A549 (cell line): Measurements from ENCODE around the gene ALAD. TPM values are rescaled to one million over a fixed set of nuclear protein-coding genes. Genes with fewer than 3 reads are reported as not detected.

Experiments
- ATAC-seq, 2 experiments: fragments of 200-7000 bp in 1 of 2; fragments of >200 bp in 1 of 2; cut with Nextera tagmentation in 1 of 2; cut with Tn5 transposase in 1 of 2; 3 replicates each; pipeline versions ENCODE4 v1.8.0 to v1.9.1; 2018 to 2020; ENCODE audit warnings: mild to moderate bottlenecking in 1 of 2, moderate library complexity in 1 of 2
- CTCF ChIA-PET: fragments of 300-600 bp; sonication (Branson Sonifier 250); formaldehyde crosslinking; extraction: SDS; loops from one replicate; lab custom pipeline; 2021; ENCODE audit warnings: antibody characterized with exemption, inconsistent platforms; lab: Yijun Ruan, JAX
- POLR2A ChIA-PET: fragments of 350-600 bp; formaldehyde crosslinking; extraction: SDS; loops from one replicate; lab custom pipeline; 2021; ENCODE audit warnings: antibody characterized with exemption, inconsistent platforms; lab: Yijun Ruan, JAX
- DNase-seq, 2 experiments: peaks; one replicate each; pipeline versions ENCODE4 v3.0.0 to v3.0.0-alpha.2; 2011 to 2016; ENCODE audit warnings: low read depth in 1 of 2, low spot score in 1 of 2
- FAIRE-seq: peaks from 2 replicates; lab custom pipeline; 2011; peaks lifted over from hg19 to GRCh38; lab: Jason Lieb, UNC
- H3K27ac ChIP-seq, 2 experiments: fragments of >200 bp; sonication (Bioruptor Twin); formaldehyde crosslinking; 3 replicates each; pipeline ENCODE4 v1.5.1; 2016 to 2017
- H3K4me1 ChIP-seq: fragments of >200 bp; sonication (Bioruptor Twin); formaldehyde crosslinking; 3 replicates; pipeline ENCODE4 v1.6.1; 2016
- H3K4me2 ChIP-seq: fragments of >200 bp; sonication (Bioruptor Twin); formaldehyde crosslinking; 3 replicates; pipeline ENCODE4 v1.6.1; 2016
- H3K4me3 ChIP-seq: fragments of >200 bp; sonication (Bioruptor Twin); formaldehyde crosslinking; 3 replicates; pipeline ENCODE4 v1.5.1; 2016
- H3K9me3 ChIP-seq: fragments of >200 bp; sonication (Bioruptor Twin); formaldehyde crosslinking; 3 replicates; pipeline ENCODE4 v1.6.1; 2016
- BCL3 ChIP-seq: fragments of >200 bp; sonication (Bioruptor Twin); formaldehyde crosslinking; IDR thresholded peaks from 3 replicates; pipeline ENCODE4 v1.6.1; 2016
- BHLHE40 ChIP-seq: IDR thresholded peaks from 2 replicates; pipeline ENCODE4 v1.6.1; 2012; ENCODE audit warnings: low read depth, low read length, inconsistent platforms
- CEBPB ChIP-seq, 2 experiments: fragments of >200 bp in 1 of 2; sonication (Bioruptor Twin) in 1 of 2; formaldehyde crosslinking in 1 of 2; IDR thresholded peaks; 2 replicates each; pipeline ENCODE4 v1.6.1; 2012 to 2016
- EHF ChIP-seq: fragments of 250-450 bp; sonication (Bioruptor Pico); IDR thresholded peaks from 2 replicates; pipeline ENCODE4 v1.5.0; 2020; ENCODE audit warnings: mild to moderate bottlenecking
- EP300 ChIP-seq, 2 experiments: fragments of >200 bp; sonication (Bioruptor Twin); formaldehyde crosslinking; IDR thresholded peaks; 2 replicates in 1 of 2; 3 replicates in 1 of 2; pipeline ENCODE4 v1.6.1; 2016 to 2017
- FOSB ChIP-seq: fragments of 250-450 bp; sonication (Bioruptor Pico); IDR thresholded peaks from 2 replicates; pipeline ENCODE4 v1.5.0; 2020; ENCODE audit warnings: mild to moderate bottlenecking, moderate library complexity
- HES2 ChIP-seq: fragments of >200 bp; sonication (Bioruptor Twin); formaldehyde crosslinking; IDR thresholded peaks from 2 replicates; pipeline ENCODE4 v1.6.1; 2016
- HOXB5 ChIP-seq: fragments of 250-450 bp; sonication (Bioruptor Pico); IDR thresholded peaks from 2 replicates; pipeline ENCODE4 v1.5.0; 2020; ENCODE audit warnings: mild to moderate bottlenecking, moderate library complexity
- KDM5A ChIP-seq: fragments of 200-600 bp; sonication (generic); IDR thresholded peaks from 2 replicates; pipeline ENCODE4 v1.6.1; 2016; ENCODE audit warnings: antibody characterized with exemption, mild to moderate bottlenecking
- MAX ChIP-seq: IDR thresholded peaks from 2 replicates; pipeline ENCODE4 v1.6.1; 2012
- MYC ChIP-seq: IDR thresholded peaks from 2 replicates; pipeline ENCODE4 v1.6.1; 2012; ENCODE audit warnings: mild to moderate bottlenecking, inconsistent platforms, low read length, improper control_type of control experiment, borderline replicate concordance
- NFE2L2 ChIP-seq: fragments of 150-350 bp; conservative IDR thresholded peaks from 2 replicates; pipeline ENCODE4 v1.6.1; 2014; ENCODE audit warnings: low read length
- NR3C1 ChIP-seq: fragments of >200 bp; sonication (Bioruptor Twin); formaldehyde crosslinking; IDR thresholded peaks from 3 replicates; pipeline ENCODE4 v1.6.1; 2017
- RARB ChIP-seq: fragments of 250-450 bp; sonication (Bioruptor Pico); IDR thresholded peaks from 2 replicates; pipeline ENCODE4 v1.8.0; 2021; ENCODE audit warnings: mild to moderate bottlenecking, moderate library complexity
- REST ChIP-seq: fragments of 200-600 bp; sonication (generic); IDR thresholded peaks from 2 replicates; pipeline ENCODE4 v1.6.1; 2016; ENCODE audit warnings: antibody characterized with exemption, mild to moderate bottlenecking, moderate library complexity
- RFX5 ChIP-seq: fragments of 450-650 bp; IDR thresholded peaks from 2 replicates; pipeline ENCODE4 v1.7.1; 2014; ENCODE audit warnings: antibody characterized with exemption, mild to moderate bottlenecking, moderate library complexity
- RNF2 ChIP-seq: fragments of 200-600 bp; sonication (generic); IDR thresholded peaks from 2 replicates; pipeline ENCODE4 v1.6.1; 2016; ENCODE audit warnings: low read depth, mild to moderate bottlenecking, antibody characterized with exemption, moderate library complexity, borderline replicate concordance
- SMC3 ChIP-seq: fragments of >200 bp; sonication (Bioruptor Twin); formaldehyde crosslinking; IDR thresholded peaks from 3 replicates; pipeline ENCODE4 v1.6.1; 2018; ENCODE audit warnings: inconsistent platforms
- TFCP2L1 ChIP-seq: fragments of 250-450 bp; sonication (Bioruptor Pico); IDR thresholded peaks from 2 replicates; pipeline ENCODE4 v1.5.0; 2021; ENCODE audit warnings: mild to moderate bottlenecking
- TP53 ChIP-seq: fragments of 250-450 bp; sonication (Bioruptor Pico); IDR thresholded peaks from 2 replicates; pipeline ENCODE4 v1.5.0; 2021; ENCODE audit warnings: mild to moderate bottlenecking, moderate library complexity
- WGBS: methylation state at CpG from one replicate; pipeline ENCODE4 v1.1.6; 2017; ENCODE audit errors: missing lambda C conversion rate; 5-methylcytosine and 5-hydroxymethylcytosine counted together
- polyA plus RNA-seq, 4 experiments: library from polyadenylated mRNA; depleted of rRNA in 3 of 4; stranded (reverse); fragments of >200 nt; fragmentation: RNase III in 1 of 4; extraction: RNeasy Plus Mini Kit Qiagen cat#74134 plus additional on column Dnase treatment in 1 of 4; gene quantifications; 2 replicates in 3 of 4; 3 replicates in 1 of 4; pipeline ENCODE4 v1.2.3, GENCODE V29; 2011 to 2017
- TF ChIP-seq, protein P1 (sequence below): IDR thresholded peaks from 2 replicates; pipeline ENCODE4 v1.6.1; 2012
- TF ChIP-seq, protein P2 (sequence below): fragments of 250-450 bp; sonication (Bioruptor Pico); IDR thresholded peaks from 2 replicates; pipeline ENCODE4 v1.5.0; 2021; ENCODE audit warnings: mild to moderate bottlenecking, moderate library complexity, borderline replicate concordance
- TF ChIP-seq, protein P3 (sequence below): fragments of >200 bp; sonication (Bioruptor Twin); formaldehyde crosslinking; IDR thresholded peaks from 3 replicates; pipeline ENCODE4 v1.5.1; 2016

Gene ALAD
- polyA plus RNA-seq, 2 of the 4 experiments (the other 2 are of a cell fraction): 5.7 to 18.5 TPM

GRCh38 chr9:113373676-113374392 is 27.2 kb downstream of the ALAD start:
- FAIRE-seq: no peak
- H3K27ac ChIP-seq: no peak overlapping the region
- WGBS: 96% methylated on average over 21 of the region's 24 CpGs
- H3K4me3 ChIP-seq: no peak overlapping the region
- no peak for DNase-seq
- H3K4me1 ChIP-seq: peaks cover 4% of the 10 kb centered on the region; the same call in 2 of the 3 replicates
- no peaks in the 10 kb centered on the region for H3K9me3 ChIP-seq
- CTCF ChIA-PET: interaction anchor here (0.6 to 1.9 kb wide), 4 partner anchors 12 to 27 kb away, joined by 3 to 7 read pairs (median 4); partner anchors contain the start of gene ALAD
- POLR2A ChIA-PET: interaction anchor here (1.0 to 1.3 kb wide), 2 partner anchors 34 to 99 kb away, joined by 3 read pairs; partner anchors contain the start of genes CDC26, PRPF4 and WDR31
- H3K4me2 ChIP-seq: no peak overlapping the region
- ATAC-seq: no peak
- TF ChIP-seq, protein P1, sequence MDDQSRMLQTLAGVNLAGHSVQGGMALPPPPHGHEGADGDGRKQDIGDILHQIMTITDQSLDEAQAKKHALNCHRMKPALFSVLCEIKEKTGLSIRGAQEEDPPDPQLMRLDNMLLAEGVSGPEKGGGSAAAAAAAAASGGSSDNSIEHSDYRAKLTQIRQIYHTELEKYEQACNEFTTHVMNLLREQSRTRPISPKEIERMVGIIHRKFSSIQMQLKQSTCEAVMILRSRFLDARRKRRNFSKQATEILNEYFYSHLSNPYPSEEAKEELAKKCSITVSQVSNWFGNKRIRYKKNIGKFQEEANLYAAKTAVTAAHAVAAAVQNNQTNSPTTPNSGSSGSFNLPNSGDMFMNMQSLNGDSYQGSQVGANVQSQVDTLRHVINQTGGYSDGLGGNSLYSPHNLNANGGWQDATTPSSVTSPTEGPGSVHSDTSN: no peak
- TF ChIP-seq TP53 (CRISPR knock-in tag): no peak
- TF ChIP-seq NR3C1: no peak
- no peak for TF ChIP-seq CEBPB (IDR thresholded peaks at IDR 0.05)
- TF ChIP-seq RNF2: no peak
- no peak for TF ChIP-seq BHLHE40
- TF ChIP-seq, protein P2, sequence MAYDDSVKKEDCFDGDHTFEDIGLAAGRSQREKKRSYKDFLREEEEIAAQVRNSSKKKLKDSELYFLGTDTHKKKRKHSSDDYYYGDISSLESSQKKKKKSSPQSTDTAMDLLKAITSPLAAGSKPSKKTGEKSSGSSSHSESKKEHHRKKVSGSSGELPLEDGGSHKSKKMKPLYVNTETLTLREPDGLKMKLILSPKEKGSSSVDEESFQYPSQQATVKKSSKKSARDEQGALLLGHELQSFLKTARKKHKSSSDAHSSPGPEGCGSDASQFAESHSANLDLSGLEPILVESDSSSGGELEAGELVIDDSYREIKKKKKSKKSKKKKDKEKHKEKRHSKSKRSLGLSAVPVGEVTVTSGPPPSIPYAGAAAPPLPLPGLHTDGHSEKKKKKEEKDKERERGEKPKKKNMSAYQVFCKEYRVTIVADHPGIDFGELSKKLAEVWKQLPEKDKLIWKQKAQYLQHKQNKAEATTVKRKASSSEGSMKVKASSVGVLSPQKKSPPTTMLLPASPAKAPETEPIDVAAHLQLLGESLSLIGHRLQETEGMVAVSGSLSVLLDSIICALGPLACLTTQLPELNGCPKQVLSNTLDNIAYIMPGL: no peak
- no peak for TF ChIP-seq SMC3
- no peak for TF ChIP-seq EHF (CRISPR knock-in tag)
- no peak for TF ChIP-seq MAX
- TF ChIP-seq NFE2L2: no peak

GRCh38 chr9:113373256-113373655 is 27.8 kb downstream of the ALAD start:
- H3K27ac ChIP-seq: no peak overlapping the region

More at GRCh38 chr9:113373256-113373655, 27.8 kb downstream of the ALAD start:
- no peak overlapping the region for H3K4me2 ChIP-seq
- no peak overlapping the region for H3K4me3 ChIP-seq
- POLR2A ChIA-PET: no interaction called here
- H3K4me1 ChIP-seq: peaks cover 4% of the 10 kb centered on the region; the same call in 2 of the 3 replicates
- CTCF ChIA-PET: interaction anchor here (0.7 to 1.9 kb wide), 3 partner anchors 11 to 34 kb away, joined by 3 to 6 read pairs (median 4); partner anchors contain the start of gene ALAD
- 81% methylated on average over 3 of the region's 3 CpGs for WGBS
- no peak for TF ChIP-seq BCL3
- TF ChIP-seq MYC: no peak
- TF ChIP-seq RFX5: no peak
- TF ChIP-seq EP300 (IDR thresholded peaks at IDR 0.05): no peak
- TF ChIP-seq TFCP2L1: no peak
- TF ChIP-seq HES2: no peak
- TF ChIP-seq RARB (CRISPR knock-in tag): no peak
- TF ChIP-seq TP53 (CRISPR knock-in tag): no peak
- no peak for TF ChIP-seq FOSB (CRISPR knock-in tag)
- TF ChIP-seq, protein P2: no peak
- TF ChIP-seq KDM5A: no peak
- TF ChIP-seq HOXB5 (CRISPR knock-in tag): no peak
- TF ChIP-seq, protein P3, sequence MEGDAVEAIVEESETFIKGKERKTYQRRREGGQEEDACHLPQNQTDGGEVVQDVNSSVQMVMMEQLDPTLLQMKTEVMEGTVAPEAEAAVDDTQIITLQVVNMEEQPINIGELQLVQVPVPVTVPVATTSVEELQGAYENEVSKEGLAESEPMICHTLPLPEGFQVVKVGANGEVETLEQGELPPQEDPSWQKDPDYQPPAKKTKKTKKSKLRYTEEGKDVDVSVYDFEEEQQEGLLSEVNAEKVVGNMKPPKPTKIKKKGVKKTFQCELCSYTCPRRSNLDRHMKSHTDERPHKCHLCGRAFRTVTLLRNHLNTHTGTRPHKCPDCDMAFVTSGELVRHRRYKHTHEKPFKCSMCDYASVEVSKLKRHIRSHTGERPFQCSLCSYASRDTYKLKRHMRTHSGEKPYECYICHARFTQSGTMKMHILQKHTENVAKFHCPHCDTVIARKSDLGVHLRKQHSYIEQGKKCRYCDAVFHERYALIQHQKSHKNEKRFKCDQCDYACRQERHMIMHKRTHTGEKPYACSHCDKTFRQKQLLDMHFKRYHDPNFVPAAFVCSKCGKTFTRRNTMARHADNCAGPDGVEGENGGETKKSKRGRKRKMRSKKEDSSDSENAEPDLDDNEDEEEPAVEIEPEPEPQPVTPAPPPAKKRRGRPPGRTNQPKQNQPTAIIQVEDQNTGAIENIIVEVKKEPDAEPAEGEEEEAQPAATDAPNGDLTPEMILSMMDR: no peak
- no peak for TF ChIP-seq REST
- FAIRE-seq (no peak), ATAC-seq (no peak), DNase-seq (no peak)
- no peaks in the 10 kb centered on the region for H3K9me3 ChIP-seq
